Type B pancreatic cell (in vitro differentiated cells): ENCODE results near the gene CHST10. TPM values are rescaled to one million over a fixed set of nuclear protein-coding genes. Genes with fewer than 3 reads are reported as not detected.
"Not testable (repeated sequence)": the region's sequence is repeated elsewhere in the genome, so short reads cannot be mapped to it uniquely, and the experiment has no call there.

Experiments used
- DNase-seq: peaks from one replicate; pipeline ENCODE4 v3.0.0; 2021; ENCODE audit warnings: mixed read lengths; ENCODE audit not compliant: unreplicated experiment; ENCODE audit errors: extremely low spot score
- H3K27ac Mint-ChIP-seq: 2 replicates; pipeline ENCODE4 v1.8.0; 2021; ENCODE audit warnings: mild to moderate bottlenecking, mixed read lengths
- H3K27me3 Mint-ChIP-seq: 2 replicates; pipeline ENCODE4 v1.8.0; 2021; ENCODE audit warnings: mixed read lengths
- H3K36me3 Mint-ChIP-seq: 2 replicates; pipeline ENCODE4 v1.8.0; 2021; ENCODE audit warnings: mixed read lengths
- H3K4me1 Mint-ChIP-seq: one replicate; pipeline ENCODE4 v1.8.0; 2021; ENCODE audit warnings: mixed read lengths; ENCODE audit not compliant: unreplicated experiment
- H3K4me3 Mint-ChIP-seq: 2 replicates; pipeline ENCODE4 v1.8.0; 2021; ENCODE audit warnings: mild to moderate bottlenecking, mixed read lengths
- H3K9me3 Mint-ChIP-seq: 2 replicates; pipeline ENCODE4 v1.8.0; 2021; ENCODE audit warnings: mixed read lengths
- CTCF ChIP-seq: fragments of 200-600 bp; sonication (generic); conservative IDR thresholded peaks from 2 replicates; pipeline ENCODE4 v1.5.0; 2021; ENCODE audit warnings: antibody characterized with exemption, mild to moderate bottlenecking
- total RNA-seq: library from RNA; stranded (reverse); gene quantifications from 2 replicates; pipeline ENCODE4 v1.2.1, GENCODE V29; 2021; ENCODE audit warnings: low replicate concordance

Gene CHST10
- total RNA-seq, 1 donor from 2014 or later, result 26.9 TPM

GRCh38 chr2:100380681-100381080 lies 36.8 kb downstream of the CHST10 start:
- Mint-ChIP-seq H3K9me3 (no peaks in the 10 kb centered on the region), H3K36me3 (no peaks in the 10 kb centered on the region), H3K27me3 (no peaks in the 10 kb centered on the region), H3K4me1 (no peaks in the 10 kb centered on the region), H3K4me3 (no peak overlapping the region), H3K27ac (no peak overlapping the region)
- peak; percentile 34 for DNase-seq
- no peak for TF ChIP-seq CTCF

GRCh38 chr2:100376836-100377235 lies 40.6 kb downstream of the CHST10 start:
- no peak overlapping the region for H3K27ac Mint-ChIP-seq
- no peaks in the 10 kb centered on the region for H3K36me3 Mint-ChIP-seq
- peaks cover 7% of the 10 kb centered on the region for H3K27me3 Mint-ChIP-seq
- no peak for TF ChIP-seq CTCF
- H3K4me1 Mint-ChIP-seq, result no peaks in the 10 kb centered on the region
- no peak overlapping the region for H3K4me3 Mint-ChIP-seq
- H3K9me3 Mint-ChIP-seq, result no peaks in the 10 kb centered on the region
- DNase-seq, result peak; percentile 37

GRCh38 chr2:100367163-100367562 lies 50.3 kb downstream of the CHST10 start:
- DNase-seq, result no peak
- no peak overlapping the region for H3K4me3 Mint-ChIP-seq
- no peak overlapping the region for H3K27ac Mint-ChIP-seq
- no peaks in the 10 kb centered on the region for H3K36me3 Mint-ChIP-seq
- no peak for TF ChIP-seq CTCF
- peaks cover 13% of the 10 kb centered on the region for H3K4me1 Mint-ChIP-seq
- no peaks in the 10 kb centered on the region for H3K27me3 Mint-ChIP-seq
- H3K9me3 Mint-ChIP-seq, result peaks cover 11% of the 10 kb centered on the region

GRCh38 chr2:100365434-100365833 lies 52.0 kb downstream of the CHST10 start:
- TF ChIP-seq CTCF, result no peak
- H3K4me1 Mint-ChIP-seq, result peaks cover 13% of the 10 kb centered on the region
- no peak overlapping the region for H3K4me3 Mint-ChIP-seq
- H3K36me3 Mint-ChIP-seq, result no peaks in the 10 kb centered on the region
- peaks cover 11% of the 10 kb centered on the region for H3K9me3 Mint-ChIP-seq
- H3K27ac Mint-ChIP-seq, result no peak overlapping the region
- no peak for DNase-seq
- no peaks in the 10 kb centered on the region for H3K27me3 Mint-ChIP-seq

GRCh38 chr2:100362269-100362668 lies 55.2 kb downstream of the CHST10 start:
- not testable (repeated sequence) for H3K36me3 Mint-ChIP-seq, H3K27ac Mint-ChIP-seq, H3K4me3 Mint-ChIP-seq, H3K9me3 Mint-ChIP-seq, H3K27me3 Mint-ChIP-seq, DNase-seq
- peaks cover 12% of the 10 kb centered on the region for H3K4me1 Mint-ChIP-seq

- Mint-ChIP-seq H3K27me3 (peaks cover 3% of the 10 kb centered on the region), H3K9me3 (peaks cover 5% of the 10 kb centered on the region), H3K27ac (no peak overlapping the region), H3K36me3 (no peaks in the 10 kb centered on the region), H3K4me3 (no peak overlapping the region), H3K4me1 (peaks cover 3% of the 10 kb centered on the region)
- no peak for TF ChIP-seq CTCF
- no peak for DNase-seq
These were observed 57.9 kb downstream of the CHST10 start for GRCh38 chr2:100359576-100359975.
